Astrocyte of the spinal cord (primary cell): ENCODE data around the gene TMEM30A.

Experiments
- DNase-seq: peaks from one replicate; pipeline ENCODE4 v3.0.0; 2011; ENCODE audit warnings: low read depth, low spot score
- H3K4me3 ChIP-seq: 2 replicates; pipeline ENCODE4 v1.5.1; 2011; ENCODE audit warnings: low read depth, mild to moderate bottlenecking, low read length, moderate library complexity
- in situ Hi-C: cut with HindIII; loops from 2 replicates; pipeline ENCODE4 v1.10.0; 2017; ENCODE audit warnings: low sequenced_read_pairs
- TF ChIP-seq, protein P1 (sequence below): IDR thresholded peaks from 2 replicates; pipeline ENCODE4 v1.5.1; 2012; ENCODE audit warnings: low read depth, mild to moderate bottlenecking, low read length, inconsistent platforms

Gene TMEM30A

DNA sequence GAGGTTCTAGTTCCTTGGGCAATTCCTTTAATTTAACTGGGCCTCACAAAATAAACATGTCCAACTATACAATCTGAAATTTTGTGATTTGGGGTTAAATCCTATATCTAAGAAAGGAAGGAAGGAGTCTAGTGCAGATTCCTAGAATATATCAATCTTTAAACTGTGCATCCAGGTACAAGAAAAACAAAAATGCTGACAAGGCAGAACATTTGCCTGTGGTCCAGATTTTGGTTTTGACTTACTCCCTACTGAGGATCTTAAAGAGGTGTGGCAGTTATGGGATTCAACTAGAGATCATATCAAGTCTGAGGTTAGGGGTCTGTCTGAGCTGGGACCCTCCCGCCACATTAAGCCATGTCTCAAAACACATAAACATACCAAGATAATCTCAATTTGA lies 23.3 kb downstream of the TMEM30A start:
- in situ Hi-C loops, result no loop called here
- TF ChIP-seq, protein P1, sequence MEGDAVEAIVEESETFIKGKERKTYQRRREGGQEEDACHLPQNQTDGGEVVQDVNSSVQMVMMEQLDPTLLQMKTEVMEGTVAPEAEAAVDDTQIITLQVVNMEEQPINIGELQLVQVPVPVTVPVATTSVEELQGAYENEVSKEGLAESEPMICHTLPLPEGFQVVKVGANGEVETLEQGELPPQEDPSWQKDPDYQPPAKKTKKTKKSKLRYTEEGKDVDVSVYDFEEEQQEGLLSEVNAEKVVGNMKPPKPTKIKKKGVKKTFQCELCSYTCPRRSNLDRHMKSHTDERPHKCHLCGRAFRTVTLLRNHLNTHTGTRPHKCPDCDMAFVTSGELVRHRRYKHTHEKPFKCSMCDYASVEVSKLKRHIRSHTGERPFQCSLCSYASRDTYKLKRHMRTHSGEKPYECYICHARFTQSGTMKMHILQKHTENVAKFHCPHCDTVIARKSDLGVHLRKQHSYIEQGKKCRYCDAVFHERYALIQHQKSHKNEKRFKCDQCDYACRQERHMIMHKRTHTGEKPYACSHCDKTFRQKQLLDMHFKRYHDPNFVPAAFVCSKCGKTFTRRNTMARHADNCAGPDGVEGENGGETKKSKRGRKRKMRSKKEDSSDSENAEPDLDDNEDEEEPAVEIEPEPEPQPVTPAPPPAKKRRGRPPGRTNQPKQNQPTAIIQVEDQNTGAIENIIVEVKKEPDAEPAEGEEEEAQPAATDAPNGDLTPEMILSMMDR, result no peak
- DNase-seq, result no peak
- no peak overlapping the region for H3K4me3 ChIP-seq

DNA sequence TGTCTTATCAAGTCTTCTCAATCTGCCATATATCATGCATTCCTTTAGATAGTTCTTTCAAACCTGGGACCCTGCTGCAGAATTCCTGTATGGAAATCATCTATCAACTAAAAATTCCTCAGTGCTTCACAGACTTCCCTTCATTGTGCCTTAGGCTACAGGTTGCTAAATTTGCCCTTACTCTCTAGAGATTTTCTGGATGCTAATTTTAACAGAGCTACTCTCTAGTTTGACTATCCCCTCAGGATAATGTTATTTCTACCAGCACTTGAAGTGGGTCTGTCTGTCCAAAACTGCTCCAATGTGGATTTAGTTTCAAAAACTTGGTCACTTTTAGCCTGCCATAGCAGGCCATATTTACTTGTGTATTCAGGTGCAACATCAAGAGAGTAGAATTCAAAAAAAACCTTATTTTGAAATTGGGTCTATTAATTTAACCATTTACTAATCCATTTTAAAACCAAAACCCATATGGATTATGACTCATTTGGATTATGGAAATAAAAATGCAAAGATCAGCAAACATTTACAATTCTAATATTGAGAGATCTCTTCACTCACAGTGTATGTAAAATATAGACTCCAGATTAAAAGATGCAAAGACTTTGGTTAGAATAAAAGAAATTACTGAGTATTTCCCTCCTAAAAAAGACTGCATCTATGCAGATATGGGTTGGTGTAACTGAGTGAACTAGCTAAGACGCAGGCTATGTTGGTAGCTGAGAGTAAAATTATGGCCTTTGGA lies 27.1 kb downstream of the TMEM30A start:
- in situ Hi-C loops, result no loop called here
- TF ChIP-seq, protein P1, result no peak
- no peak for DNase-seq
- no peak overlapping the region for H3K4me3 ChIP-seq

DNA sequence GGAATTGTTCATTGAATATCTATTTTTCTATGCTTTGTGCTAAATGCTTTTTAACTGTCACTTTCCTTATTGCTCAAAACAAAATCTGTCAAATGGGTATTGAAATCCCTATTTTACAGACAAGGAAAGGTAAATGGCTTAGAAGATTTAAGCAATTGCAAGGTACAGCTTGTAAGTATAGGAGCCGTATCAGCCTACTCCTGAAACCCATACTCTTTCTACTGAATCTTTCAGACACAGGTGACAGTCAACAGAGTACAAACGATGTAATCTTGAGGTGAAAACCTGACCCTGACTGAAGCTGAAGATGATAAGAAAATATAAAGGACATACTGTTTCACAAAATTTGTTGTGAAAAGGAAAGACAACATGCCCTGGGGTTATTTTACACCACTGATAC lies 34.0 kb downstream of the TMEM30A start:
- no peak for DNase-seq
- TF ChIP-seq, protein P1, result no peak
- no peak overlapping the region for H3K4me3 ChIP-seq
- in situ Hi-C loops, result no loop called here

DNA sequence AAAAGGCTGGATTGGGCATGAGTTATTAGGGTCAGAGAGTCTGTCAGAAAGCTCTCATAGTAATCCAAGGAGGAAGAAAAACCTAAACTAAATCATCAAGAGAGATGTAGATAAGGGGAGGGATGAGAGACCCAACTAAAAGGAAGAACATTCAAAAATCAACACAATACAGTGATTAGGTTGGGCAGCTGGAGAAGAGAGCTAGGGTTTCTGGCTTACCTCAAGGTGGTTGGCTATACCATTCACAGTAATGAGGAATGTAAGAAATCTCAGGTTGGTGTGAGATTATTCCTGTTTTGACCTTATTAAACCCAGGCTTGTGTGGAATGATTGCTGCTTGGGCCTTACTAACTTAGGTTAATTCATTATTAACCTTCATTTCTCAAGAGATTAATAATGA lies 34.8 kb downstream of the TMEM30A start:
- TF ChIP-seq, protein P1, result no peak
- no peak overlapping the region for H3K4me3 ChIP-seq
- in situ Hi-C loops, result no loop called here
- DNase-seq, result no peak

DNA sequence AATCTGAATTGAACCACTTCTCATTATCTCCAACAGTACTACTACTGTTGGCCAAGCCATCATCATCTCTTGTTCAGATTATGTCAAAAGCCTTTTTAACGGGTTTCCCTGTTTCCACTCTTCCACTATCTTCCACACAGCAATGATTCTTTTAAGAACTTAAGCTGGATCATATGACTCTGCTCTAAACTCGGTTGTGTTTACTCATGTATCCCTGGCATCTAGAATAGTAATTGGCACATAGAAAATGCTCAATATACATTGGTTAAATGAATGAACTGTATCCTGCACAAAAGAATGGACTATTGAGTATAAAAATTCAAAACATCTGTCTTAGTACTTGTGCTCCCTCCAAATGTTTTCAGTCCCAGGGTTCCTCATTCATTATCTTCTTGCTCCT lies 38.2 kb downstream of the TMEM30A start:
- no peak overlapping the region for H3K4me3 ChIP-seq
- in situ Hi-C loops, result no loop called here
- TF ChIP-seq, protein P1, result no peak
- no peak for DNase-seq

DNA sequence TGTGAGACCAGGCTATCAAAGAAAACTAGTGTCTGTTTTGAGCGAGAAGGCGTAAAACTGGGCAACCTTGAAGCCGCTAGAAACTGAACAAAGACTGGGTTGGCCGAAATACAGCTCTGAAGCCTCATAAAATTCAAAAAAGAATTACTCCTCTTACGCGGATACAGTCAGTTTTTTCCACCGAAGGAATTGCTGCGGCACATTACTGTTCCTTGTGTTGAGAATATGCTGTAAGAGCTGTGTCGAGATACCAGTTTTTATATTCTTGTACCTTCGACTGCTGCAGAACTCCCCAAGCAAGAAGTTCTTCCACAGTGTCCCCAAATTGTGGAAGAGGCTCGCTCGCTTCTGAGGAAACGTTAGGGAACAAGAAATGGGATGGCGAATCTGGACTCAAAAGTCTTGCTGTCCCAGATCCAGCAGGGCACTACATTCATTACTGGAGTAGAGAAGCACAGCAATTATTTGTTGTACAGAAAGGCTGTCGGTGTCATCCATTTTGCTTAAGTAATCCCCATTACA lies 40.5 kb downstream of the TMEM30A start:
- in situ Hi-C loops, result no loop called here

More for the DNA sequence above, 40.5 kb downstream of the TMEM30A start:
- peak overlapping the region; percentile 80 for H3K4me3 ChIP-seq
- no peak for DNase-seq
- TF ChIP-seq, protein P1, result no peak
